Effector CD4-positive, alpha-beta T cell (primary cell): ENCODE data around the gene RPS6KA5.
"Not testable (repeated sequence)": the region's sequence is repeated elsewhere in the genome, so short reads cannot be mapped to it uniquely, and the experiment has no call there.

ENCODE experiments used
- DNase-seq: peaks from one replicate; pipeline ENCODE4 v3.0.0-alpha.2; 2020
- total RNA-seq: gene quantifications from one replicate; lab custom pipeline; 2026; lab: John Stamatoyannopoulos, UW

RPS6KA5 gene
- total RNA-seq = 68.5 reads per million, percentile 75 among the genes with 10 or more reads in this experiment

DNA sequence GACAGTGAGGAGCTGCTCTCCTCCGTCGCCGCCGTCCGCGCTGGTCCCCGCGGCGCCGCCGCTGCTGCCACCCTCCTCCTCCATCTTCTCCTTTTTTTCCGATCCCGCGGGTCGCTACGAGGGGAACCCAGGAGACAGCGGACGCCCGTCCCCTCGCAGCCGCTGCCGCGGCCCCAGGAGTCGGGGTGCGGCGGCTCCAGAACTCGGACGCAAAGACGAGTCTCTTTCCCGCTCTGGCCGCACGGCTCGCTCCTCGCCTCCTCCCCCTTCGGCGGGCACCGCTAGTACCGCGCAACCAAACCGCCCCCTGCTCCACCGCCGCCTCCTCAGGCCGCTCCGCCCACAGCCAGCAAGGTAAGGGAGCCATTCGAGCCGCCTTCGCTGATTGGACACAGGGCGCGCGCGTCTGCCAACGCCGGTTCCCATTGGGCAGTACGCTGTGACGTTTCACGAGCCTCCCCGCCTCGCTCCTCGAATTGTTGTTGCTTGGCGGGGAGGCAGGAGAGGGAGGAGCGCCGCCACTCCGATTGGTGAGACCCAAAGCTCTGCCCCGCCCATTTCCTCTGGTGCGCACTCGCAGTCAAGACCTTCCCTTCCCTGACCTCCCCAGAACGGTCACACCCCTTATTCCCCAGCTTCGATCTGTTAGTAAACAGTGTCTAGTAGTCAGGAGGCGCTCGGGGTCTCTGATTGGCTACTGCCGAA is at the start of gene RPS6KA5:
RPS6KA5 (minus strand) TSS at position 291 of the 705 bp plus-strand sequence; CDS start at position 84, 207 bp downstream.
- DNase-seq = peak; percentile 100

GRCh38 chr14:91108941-91109611 is 48.6 kb upstream of the RPS6KA5 start:
- DNase-seq = no peak

DNA sequence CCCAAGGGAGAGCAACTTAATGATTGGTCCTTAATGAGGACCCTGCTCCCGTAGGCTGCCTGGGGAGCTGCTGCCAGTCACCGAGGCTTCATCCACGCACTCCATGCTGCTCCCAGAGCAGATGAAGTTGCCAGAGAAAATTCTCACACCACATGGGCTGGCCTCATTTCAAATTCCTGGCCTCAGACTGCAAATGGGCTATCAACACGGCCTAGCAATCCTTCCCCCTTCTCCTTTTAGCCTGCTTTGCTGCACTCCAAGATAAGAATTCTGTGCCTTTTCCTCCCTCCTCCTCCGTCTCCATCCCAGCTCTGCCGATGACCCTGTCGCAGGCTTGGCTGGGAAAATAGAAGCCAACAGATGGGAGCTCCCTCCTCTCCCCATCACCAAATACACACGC is 42.7 kb upstream of the RPS6KA5 start:
- no peak for DNase-seq

GRCh38 chr14:91100102-91100501 is 39.7 kb upstream of the RPS6KA5 start:
- DNase-seq = no peak

DNA sequence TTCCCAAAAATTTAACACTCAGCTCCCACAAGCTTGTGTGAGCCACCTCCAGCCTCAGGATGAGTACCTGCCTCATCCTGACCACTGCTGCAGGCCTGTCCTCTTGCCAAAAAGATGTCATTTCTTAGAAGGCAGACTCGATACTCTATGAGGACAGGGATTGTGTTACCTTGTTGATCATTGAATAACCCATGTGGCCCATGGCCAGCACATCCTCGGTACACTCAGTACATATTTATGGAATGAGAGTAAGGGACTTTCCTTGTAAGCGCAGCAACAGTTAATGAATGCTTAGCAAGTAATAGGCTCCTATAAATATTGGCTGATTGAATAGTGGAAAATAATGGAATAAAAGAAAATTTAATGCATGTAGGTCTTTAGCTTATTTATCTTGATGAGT is 38.1 kb upstream of the RPS6KA5 start:
- no peak for DNase-seq

DNA sequence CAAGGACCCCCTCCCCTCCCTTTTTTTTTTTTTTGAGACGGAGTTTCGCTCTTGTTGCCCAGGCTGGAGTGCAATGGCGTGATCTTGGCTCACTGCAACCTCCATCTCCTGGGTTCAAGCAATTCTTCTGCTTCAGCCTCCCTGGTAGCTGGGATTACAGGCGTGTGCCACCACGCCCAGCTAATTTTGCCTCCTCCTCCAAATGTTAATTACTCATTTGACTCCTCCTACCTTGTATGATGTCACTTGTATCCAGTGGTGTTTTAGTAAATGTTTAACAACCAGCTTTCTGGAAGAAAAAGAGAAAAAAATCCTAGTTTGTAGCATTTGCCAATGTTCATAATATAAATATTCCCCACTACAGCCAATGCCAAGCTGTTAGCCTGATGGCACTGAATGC is 37.2 kb upstream of the RPS6KA5 start:
- DNase-seq = not testable (repeated sequence)

DNA sequence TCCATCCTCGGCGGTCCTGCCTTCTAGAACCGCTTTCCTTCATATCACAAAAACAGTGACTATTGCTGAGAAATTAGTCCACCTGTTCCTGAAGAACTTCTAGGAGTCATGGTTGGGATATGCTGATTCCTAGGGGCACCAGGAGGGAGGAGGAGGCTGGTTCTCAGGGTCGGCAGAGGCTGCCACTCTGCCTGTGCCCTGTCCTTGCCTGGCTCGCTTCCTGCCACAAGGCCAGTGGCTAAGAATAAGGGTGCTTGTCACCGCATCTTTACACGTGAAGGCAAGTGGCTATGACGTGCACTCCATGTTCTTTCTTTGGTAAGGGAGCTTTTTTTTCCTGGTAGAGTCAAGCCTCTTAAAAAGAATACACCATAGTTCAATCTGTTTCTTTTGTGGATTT is 34.7 kb upstream of the RPS6KA5 start:
- DNase-seq = no peak

DNA sequence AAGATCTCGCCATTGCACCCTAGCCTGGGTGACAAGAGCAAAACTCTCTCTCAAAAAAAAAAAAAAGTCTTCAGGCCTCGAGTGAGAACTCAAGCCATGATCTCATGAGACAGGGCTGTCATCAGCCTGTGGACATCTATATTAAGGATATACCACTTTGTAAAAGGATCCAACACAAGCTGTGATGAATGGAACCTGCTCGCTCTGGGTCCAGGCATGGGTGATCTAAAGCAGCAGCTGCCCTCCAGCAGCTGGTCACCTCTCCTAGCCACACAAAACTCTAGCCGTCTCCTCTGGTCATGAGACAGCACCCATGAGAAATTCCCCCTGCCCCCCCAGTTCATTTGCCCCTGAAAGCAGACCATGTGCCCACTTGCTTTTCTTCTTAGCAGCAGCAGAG is 34.3 kb upstream of the RPS6KA5 start:
- DNase-seq = no peak

- not testable (repeated sequence) for DNase-seq
These were observed 33.5 kb upstream of the RPS6KA5 start for GRCh38 chr14:91093743-91094472.

- DNase-seq = no peak
These were observed 31.6 kb upstream of the RPS6KA5 start for GRCh38 chr14:91092073-91092472.

- DNase-seq = no peak
These were observed 30.3 kb upstream of the RPS6KA5 start for GRCh38 chr14:91090743-91091142.

- DNase-seq = no peak
These were observed 29.6 kb upstream of the RPS6KA5 start for GRCh38 chr14:91089958-91090535.

GRCh38 chr14:91088585-91089235 is 28.3 kb upstream of the RPS6KA5 start:
- no peak for DNase-seq

DNA sequence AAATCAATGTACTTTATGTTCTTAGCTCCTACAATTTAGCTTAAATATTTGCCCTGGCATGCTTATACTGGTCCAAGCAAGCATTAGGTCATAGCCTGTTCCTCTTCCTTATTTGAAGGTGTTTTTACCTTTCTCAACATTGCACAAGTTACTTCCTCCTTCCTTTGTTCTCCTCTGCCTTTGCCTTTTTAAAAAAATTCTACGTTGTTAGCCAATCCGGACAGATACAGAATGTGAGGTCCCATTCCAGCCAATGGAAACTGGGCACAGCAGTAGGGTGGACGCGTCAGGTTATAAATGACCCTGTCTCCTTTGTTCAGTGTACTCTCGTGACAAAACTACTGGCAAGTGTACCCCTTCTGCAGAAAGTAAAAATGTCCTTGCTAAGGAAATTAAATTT is 27.0 kb upstream of the RPS6KA5 start:
- DNase-seq = not testable (repeated sequence)

DNA sequence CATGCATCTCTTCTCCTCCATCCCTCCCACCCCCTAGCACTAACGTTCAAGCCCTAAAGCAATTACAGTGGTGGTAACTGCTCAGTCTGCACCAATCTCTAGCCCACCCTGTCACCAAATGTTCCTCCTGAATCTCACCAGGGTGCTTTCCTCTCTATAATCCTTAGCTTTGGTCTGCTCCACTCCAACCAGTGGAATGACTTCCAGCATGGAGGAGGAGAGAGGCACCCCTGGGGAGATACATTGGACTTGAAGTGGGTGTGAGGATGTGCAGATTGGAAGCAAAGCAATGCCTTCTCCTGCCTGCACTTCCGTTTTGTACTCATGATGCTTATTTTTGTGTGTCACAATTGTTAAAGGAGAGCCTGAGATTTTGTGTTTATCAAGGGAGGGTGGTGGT is 24.1 kb upstream of the RPS6KA5 start:
- DNase-seq = no peak

GRCh38 chr14:91082282-91082681 is 21.8 kb upstream of the RPS6KA5 start:
- no peak for DNase-seq

DNA sequence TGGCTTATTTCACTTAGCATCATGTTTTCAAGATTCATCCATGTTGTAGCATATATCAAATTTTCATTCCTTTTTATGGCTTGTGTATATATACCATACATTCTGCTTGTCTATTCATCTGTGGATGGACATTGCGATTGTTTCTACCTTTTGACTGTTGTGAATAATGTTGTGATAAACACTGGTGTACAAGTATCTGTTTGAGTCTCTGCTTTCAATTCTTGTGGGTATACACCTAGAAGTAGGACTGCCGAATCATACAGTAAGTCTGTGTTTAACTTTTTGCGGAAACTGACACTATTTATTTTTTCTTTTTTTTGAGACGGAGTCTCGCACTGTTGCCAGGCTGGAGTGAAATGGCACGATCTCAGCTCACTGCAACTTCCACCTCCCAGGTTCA is 19.6 kb upstream of the RPS6KA5 start:
- DNase-seq = no peak

- DNase-seq = peak; percentile 5
These were observed 17.8 kb upstream of the RPS6KA5 start for GRCh38 chr14:91078095-91078737.

- no peak for DNase-seq
These were observed 15.1 kb upstream of the RPS6KA5 start for GRCh38 chr14:91075553-91075952.

DNA sequence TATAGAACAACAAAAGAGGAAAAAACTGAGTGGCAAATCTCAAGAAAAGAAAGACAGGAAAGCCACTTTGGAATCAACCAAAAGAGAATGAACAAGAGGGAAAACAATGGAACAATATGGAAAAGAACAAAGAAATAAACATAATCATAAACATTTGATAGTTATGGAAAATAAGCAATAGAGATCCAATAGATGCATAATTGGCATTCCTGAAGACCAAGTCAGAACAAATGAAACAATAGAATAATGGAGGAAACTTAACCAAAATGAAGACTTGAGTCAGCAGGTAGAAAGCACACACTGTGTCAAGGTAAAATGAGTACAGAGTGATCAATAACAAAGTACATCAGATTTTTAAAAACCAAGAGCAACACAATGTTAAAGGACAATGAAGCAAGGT is 10.1 kb upstream of the RPS6KA5 start:
- DNase-seq = no peak

- DNase-seq = no peak
These were observed 8.2 kb upstream of the RPS6KA5 start for GRCh38 chr14:91068642-91069041.

- peak; percentile 11 for DNase-seq
These were observed 6.7 kb upstream of the RPS6KA5 start for GRCh38 chr14:91067186-91067585.
